ENCODE measurements around the gene GOLIM4.

GOLIM4 gene

DNA sequence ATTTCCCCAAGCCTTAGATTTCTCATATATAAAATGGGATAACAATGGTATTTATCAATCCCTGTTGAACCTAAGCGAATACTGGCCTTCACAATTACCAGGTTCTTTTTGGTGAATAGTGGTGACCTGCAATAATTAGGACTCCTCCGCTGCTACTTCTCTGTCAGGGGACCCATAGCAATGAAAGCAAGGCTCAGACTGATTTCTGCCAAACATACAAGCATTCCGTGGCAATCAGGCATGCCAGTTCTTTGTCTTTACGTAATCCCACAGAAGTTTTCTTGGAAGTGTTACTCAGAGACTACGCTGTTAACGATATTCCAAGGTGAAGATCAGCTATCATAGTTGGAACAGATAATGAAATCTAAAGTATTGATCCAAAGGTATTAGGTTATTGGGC lies 105.7 kb downstream of the GOLIM4 start:
- no peak for DNase-seq

DNA sequence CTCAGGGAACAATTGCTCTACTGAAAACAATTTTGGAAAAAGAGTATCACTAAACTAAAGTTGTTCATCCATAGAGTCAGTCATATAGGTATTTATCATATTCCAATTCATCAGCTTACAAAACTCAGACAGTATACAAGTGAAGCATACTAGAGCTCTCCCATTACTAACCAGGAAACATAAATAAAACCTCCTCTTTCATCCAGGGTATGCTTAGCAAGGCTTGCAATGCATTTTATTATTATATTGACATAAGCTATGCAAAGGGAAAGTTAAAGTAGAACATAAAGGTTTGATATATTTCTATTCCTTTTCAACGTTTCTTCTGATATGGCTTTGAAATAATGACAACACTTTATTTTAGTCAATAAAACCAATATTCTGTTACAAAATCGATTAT lies 106.7 kb downstream of the GOLIM4 start:
- DNase-seq = no peak

DNA sequence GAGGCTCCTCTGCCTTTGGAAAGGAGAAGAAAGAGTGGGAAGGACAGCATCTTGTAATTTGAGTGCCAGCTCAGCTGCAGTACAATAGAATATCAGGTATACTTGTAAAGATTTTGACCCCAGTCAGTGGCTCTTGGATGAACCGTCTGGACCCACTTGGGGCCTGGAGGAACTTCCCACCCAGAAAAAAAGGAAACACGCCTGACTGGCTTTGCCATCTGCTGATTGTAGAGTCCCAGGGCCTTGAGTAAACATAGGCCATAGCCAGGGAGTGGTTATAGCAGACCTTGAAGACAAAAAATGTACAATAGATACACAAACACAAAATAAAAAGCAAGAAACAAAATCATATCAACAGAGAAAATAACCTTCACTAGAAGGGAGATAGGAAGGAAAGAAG lies 112.1 kb downstream of the GOLIM4 start:
- no peak for DNase-seq

DNA sequence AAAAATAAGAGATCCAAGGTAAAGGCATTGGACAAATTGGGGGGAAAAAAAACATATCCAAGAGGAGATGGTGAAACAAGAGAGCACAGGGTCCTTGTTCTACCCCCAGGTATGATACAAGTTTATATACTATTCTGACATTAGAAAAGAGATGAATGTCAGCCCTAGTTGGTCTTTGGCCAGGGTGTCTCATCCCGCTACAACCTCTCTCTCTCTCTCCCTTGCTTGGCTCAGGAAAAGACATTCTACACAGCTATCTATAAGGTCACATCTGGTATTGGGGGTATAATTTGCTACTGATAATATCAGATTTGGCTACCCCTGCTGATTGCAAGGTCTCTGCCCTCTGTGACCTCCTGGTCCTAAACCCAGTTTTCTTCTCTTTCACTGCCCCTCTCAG lies 117.2 kb downstream of the GOLIM4 start:
- no peak for DNase-seq

DNA sequence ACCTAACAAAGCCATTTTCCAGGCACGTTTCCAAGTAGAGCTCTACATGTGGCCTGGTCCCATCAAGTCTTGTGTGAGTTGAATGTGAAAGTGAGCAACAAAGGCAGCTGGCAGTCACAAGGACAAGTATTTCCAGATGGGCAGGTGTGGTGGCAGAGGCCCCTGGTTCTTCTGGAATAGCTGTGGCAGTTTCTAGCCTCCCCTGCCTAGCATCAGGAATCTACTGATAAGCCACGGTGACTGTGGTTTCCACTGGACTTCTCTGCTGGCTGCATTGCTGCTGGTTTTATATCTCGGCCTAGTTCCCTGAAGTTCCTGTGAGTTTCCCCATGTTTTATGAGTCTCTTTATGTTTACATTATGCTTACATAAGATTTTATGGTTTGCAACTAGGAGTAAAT lies 117.7 kb downstream of the GOLIM4 start:
- no peak for DNase-seq

DNA sequence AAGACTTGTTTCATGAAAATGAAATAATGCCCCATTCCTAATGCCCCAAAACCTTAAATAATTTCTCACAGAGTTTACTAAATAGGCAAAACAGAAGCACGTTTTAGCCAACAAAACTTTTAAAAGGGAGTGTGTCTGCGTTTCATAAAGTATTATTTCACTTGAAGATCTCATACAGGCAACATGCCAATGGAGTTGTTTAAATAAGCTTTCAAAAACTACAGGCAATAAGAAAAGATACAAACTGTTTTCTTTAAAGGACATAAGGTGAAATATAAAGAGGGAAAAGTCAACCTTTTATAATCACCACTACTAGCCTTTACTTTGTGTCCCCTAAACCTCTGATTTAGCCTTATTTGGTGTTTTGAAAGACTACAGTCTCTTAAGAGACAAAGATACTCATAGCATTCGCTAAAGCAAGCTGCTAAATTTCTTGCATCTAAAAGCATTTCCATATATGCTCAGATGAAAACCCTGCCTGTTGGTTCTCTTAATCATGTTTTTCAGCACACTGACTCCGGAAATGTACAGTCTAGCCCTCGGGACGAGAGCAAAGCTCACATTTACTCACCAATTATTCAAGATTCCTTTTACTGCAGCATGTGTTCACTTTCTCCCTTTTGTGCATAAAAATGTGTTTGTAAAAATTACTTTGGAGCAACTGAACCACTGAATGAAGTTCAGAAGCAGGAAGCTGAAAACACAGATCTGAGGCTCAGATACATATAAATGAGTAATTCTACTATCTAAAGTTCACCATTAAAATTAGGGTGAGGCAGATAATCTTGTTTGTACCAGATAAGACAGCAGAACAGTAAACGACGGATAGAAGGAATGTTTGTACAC lies 119.0 kb downstream of the GOLIM4 start:
- DNase-seq = no peak

DNA sequence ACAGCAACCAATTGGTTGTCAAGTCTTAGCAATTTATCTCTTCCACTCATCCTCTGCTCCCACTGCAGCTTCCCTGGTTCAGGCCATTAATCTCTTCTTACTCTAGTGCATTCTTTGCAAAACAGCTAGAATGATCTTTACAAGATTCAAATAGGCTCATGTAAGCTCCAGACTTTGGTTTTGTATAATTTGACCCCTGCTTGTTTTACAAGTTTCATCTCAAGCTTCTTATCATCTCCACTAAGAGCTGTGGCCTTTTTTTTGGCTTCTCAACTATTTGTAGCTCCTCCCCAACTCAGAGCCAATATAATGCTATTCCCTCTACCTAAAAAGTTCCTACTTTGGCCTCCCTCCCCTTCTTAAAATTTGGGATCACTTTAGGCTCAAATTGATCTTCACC lies 121.8 kb downstream of the GOLIM4 start:
- DNase-seq = no peak

DNA sequence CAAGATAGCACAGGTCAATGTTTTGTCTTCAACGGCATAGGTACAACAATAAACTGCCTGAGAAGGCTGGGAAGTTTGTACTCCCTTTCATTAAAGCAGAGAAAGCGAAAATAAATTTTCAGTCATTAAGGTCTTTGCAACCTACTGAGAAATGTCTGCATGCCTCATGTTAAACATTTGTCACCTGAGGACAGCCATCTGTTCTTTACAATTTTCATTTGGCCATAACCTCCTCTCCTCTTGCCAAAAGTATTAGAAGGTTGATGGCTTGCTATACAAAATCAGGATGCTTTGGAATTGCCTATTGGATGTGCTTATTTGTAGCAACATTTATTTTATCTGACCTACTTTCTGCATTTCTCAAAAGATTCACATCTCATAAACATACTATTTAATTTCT lies 122.7 kb downstream of the GOLIM4 start:
- no peak for DNase-seq

DNA sequence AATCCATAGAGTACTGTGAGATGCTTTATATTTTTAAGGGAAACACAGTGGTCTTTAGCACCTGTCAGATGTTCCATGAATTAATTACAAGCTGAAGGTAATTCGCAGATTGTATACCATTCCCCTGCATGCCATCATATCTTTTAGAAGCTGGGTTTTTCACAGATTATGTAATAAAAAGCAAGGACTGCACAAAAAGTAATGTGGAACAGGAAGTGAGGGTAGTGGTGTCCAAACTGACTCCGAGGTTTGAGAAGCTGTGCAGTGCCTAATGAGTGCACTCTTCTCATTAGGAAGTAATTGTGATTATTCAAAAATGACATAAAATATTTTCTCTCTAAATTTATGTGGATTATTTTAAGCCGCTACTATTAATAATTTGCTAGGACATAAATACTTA lies 123.2 kb downstream of the GOLIM4 start:
- DNase-seq = peak; percentile 35 to 37

DNA sequence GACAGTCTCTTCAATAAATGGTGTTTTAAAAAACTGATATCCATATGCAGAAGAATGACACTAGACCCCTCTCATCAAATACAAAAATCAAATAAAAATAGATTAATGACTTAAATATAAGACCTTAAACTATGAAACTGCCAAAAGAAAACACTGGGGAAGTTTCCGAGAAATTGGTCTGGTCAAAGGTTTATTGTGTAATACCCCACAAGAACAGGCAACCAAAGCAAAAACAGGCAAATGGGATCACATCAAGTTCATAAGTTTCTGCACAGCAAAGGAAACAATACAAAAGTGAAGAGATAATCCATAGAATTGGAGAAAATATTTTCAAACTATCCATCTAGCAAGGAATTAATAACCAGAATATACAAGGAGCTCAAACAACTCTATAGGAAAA lies 126.2 kb downstream of the GOLIM4 start:
- DNase-seq = peak; percentile 32 to 35

DNA sequence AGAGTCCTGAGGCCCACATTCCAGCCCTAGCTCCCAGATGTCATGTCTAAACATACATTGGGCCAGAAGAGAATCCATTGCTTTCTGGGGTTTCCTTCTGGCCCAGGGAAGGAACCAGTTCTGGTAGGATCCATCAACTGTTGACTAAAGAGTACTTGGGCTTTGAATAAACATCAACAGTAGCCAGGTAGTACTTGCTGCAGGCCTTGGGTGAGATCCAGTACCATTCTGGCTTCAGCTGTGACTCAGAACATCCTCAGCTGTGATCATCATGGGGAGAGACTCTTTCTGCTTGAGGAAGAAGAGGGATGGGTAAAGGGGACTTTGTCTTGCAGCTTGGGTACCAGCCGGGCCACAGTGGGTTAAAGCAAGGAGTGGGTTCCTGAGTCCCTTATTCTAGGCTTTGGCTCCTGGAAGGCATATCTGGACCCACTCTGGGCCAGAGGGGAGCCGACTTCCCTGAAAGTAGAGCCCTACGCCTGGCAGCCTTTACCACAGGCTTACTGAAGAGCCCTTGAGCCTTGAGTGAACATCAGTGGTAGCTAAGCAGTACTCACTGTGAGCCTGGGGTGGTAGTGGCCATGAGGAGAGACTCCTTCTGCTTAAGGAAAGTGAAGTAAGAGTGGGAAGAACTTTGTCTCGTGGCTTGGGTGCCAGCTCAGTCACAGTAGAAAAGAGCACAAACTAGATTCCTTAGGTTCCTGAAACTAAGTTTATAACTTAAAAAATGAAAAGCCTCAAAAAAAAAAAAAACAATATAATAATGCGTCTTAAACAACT lies 128.3 kb downstream of the GOLIM4 start:
- DNase-seq = peak; percentile 34 to 67

Measured in inflammatory macrophage (primary cell).